ENCODE results near the gene PDK1.

PDK1 gene

DNA sequence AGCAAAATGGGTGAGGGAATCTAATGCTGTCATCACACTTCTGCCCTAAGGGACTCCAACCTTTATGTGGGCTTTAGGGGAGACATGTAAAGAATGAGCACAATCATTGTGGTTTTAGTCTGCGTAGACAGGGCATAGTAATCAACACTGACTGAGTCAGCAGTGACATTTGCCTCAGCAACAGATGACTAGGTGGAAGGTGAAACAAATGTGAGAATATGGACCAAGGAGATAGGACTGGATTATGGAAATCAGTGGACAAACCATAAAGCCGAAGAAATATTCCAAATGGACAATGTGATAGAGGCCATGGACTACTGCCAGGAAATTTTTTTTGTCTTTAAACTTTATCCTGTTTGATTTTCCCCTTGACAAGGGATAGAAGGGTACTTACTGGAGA, 83.9 kb downstream of the PDK1 start:
- TF ChIP-seq GATA3 (IDR thresholded peaks at IDR 0.05; ENCODE audit: low read depth, low read length) (no peak), GATA2 (IDR thresholded peaks at IDR 0.05; ENCODE audit: low read depth, low read length) (no peak)

DNA sequence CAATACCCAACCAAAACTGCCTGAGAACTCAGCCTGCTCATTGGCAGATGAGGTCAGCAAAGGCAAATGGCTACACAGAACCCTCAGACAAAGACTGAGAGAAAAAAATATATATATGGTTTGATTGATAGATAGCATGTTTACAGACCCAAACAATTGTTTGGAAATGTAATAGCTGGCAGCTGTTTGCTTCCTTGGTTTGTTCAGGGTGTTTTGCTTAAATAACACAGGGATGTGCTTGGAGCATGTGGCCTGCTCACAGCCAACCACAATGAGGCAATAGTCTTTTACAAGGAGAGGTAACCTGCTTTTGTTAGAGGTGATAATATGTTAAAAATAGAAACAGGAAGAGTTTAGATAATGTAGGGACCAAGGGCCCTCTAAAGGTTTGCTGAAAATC, 84.5 kb downstream of the PDK1 start:
- TF ChIP-seq GATA2 (IDR thresholded peaks at IDR 0.05; ENCODE audit: low read depth, low read length) (no peak), GATA3 (IDR thresholded peaks at IDR 0.05; ENCODE audit: low read depth, low read length) (no peak)

DNA sequence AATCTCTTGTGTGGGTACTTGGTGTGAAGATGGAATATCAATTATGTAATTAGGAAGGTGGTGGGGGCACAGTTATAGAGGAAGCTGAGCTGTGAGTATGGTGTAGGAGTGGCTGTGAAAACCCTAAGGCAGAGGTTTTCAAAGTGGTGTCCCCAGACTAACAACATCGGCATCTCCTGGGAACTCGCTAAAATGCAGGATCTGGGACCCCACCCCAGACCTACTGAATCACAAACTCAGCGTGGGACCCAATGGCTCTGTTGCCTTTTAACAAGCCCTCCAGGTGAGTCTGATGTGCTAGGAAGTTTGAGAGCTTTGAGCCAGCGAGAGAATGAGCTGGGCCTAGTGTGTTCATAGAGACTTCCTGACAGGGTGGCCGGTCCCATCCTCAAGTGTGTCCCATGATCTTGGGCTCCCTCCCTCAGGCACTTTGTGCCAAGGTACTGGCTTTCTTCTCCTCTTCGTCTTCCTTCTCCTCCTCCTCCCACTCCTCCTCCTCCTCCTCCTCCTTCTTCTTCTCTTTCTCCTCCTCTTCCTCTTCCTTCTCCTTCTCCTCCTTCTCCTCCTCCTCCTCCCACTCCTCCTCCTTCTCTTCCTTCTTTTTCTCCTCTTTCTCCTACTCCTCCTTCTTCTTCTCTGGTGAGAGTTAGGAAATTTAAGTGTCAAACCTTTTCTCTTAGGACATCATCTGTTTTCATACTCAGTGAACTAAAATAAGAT, 86.6 kb downstream of the PDK1 start:
- TF ChIP-seq GATA3 (IDR thresholded peaks at IDR 0.05; ENCODE audit: low read depth, low read length): no peak
- no peak for TF ChIP-seq GATA2 (IDR thresholded peaks at IDR 0.05; ENCODE audit: low read depth, low read length)

DNA sequence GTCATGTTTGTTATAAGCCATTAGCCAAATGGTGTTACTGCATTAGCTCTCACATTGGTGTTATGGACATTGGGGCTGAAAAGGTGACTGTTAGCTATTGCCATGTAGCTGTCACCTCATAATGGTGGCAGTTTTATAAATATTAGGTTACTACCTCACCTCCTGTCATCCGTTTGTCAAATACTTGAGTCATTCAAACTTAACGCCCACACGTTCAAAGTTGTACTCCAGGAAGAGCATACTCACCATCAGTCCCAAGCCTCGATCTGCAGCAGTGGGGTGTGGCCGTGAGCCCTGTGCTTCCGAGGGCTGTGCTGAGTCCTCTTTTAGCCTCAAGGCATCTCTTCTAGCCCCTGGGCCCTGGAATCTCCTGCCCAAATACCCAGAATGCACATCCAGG, 87.3 kb downstream of the PDK1 start:
- no peak for TF ChIP-seq GATA2 (IDR thresholded peaks at IDR 0.05; ENCODE audit: low read depth, low read length)
- no peak for TF ChIP-seq GATA3 (IDR thresholded peaks at IDR 0.05; ENCODE audit: low read depth, low read length)

DNA sequence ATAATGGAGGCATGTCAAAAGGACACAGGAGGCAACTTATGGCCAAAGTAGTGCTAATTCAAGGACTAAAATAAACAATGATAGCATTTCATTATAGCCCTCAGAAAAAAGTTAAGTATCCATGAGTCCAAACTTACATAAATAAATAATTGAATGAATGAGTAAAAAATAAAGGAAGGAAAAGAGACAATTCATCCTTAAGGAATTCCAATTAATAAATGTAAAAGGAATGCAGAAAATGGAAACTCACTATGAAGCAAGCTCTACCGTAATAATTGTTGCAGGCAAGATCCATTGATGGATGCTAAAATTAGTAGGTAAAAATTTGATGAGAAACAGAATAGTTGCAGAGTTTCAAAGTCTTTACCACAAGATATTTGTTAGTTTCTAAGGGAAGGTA, 91.5 kb downstream of the PDK1 start:
- no peak for TF ChIP-seq GATA2 (IDR thresholded peaks at IDR 0.05; ENCODE audit: low read depth, low read length)
- TF ChIP-seq GATA3 (IDR thresholded peaks at IDR 0.05; ENCODE audit: low read depth, low read length): no peak

DNA sequence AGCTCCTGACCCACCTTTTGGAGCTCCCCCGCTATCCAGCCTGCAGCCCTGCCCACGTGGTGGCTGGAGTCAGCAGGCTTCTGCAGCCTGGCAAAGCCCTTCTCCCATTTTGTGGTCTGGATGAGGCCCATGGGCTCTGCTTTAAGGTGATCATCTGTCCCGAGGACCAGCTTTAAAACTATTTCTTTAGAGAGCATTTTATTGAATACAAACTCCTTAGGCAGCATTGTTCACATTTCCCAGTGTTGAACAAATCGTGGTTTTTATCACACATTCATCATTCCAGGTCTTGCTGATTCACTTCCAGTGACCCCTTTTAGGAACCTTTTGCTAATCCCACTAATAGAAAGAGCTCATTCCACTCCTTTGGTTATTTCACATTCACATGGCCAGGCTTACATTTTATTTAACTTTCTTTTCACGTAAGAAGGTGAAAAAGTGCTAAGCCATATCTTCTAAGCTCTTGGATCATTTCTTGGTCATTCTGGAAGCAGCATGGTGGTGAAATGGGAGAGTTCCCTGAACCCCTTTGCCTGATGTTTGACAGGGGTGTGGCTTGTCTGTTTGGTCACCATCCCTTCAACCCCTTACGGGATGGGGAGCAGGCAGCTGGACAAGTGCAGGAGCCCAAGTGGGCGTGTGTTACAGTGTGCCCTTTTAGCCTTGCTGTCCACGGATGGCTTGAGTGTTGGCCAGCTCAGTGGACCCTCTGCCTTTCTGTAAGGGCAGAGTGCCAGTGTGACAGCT, 99.4 kb downstream of the PDK1 start:
- no peak for TF ChIP-seq GATA3 (IDR thresholded peaks at IDR 0.05; ENCODE audit: low read depth, low read length)
- no peak for TF ChIP-seq GATA2 (IDR thresholded peaks at IDR 0.05; ENCODE audit: low read depth, low read length)

DNA sequence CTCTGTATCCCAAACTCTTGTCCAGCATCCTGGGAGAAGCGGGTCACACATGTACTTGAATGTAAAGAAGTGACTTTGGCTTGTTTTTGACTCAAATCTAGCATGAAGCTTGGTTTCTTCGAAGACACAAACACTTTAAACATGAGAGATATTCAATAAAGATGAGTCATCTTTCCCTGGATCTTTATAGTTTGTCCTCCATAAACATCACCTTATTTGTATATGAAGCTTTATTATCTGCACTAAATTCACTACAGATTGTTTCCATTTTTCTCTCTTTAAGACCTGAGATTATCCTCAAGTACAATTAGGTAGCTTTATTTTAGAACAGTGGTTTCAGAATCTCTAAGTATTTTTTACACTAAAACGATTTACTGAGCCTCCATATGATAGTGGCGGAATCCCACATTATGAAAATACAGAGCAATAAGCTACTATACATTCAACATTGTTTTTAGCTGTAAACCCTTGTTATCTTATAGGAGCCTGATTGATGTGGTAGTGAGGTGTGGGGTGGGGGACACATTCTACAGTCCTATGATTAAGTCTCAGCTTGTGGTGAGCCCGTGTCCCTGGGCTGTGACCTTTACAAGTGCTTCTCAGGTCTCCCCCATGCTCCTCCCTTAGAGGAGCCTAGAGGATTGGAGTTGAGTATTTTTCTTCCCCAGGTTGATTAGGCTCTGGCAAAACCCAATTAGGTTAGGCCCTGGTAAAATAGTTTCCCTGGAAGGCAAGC, 100.1 kb downstream of the PDK1 start:
- no peak for TF ChIP-seq GATA2 (IDR thresholded peaks at IDR 0.05; ENCODE audit: low read depth, low read length)
- TF ChIP-seq GATA3 (IDR thresholded peaks at IDR 0.05; ENCODE audit: low read depth, low read length): no peak

Measured in SH-SY5Y (cell line).